ENCODE measurements around the gene RBMS1.
A peak's percentile ranks its signal among the peaks of the same experiment; 100 is the strongest.

Gene RBMS1

DNA sequence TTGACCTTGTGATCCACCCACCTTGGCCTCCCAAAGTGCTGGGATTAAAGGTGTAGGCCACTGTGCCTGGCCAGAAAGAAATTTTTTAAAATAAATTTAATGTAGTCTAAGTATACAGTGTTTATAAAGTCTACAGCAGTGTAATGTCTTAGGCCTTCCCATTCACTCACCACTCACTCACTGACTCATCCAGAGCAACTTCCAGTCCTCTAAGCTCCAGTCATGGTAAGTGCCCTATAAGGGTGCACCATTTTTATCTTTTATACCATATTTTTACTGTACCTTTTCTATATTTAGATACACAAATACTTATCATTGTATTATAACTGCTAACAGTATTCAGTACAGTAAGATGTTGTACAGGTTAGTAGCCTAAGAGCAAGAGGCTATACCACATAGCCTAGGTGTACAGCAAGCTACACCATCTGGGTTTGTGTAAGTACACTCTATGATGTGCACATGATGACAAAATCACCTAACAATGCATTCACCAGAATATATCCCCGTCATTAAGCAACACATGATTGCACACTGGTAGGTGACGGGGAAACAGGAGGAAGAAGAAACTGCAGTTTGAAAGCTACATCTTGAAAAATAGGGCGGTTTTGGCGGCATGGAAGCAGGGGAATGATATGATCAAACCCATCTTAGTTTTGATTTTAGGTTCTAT is 188.4 kb downstream of the RBMS1 start:
- no peaks in the 10 kb centered on the region for H3K9me3 Mint-ChIP-seq
- peaks cover 22% of the 10 kb centered on the region for H3K36me3 Mint-ChIP-seq
- H3K27me3 Mint-ChIP-seq = no peaks in the 10 kb centered on the region
- H3K27ac Mint-ChIP-seq = no peak overlapping the region
- H3K4me1 Mint-ChIP-seq = peaks cover 44% of the 10 kb centered on the region
- no peak overlapping the region for H3K4me3 Mint-ChIP-seq

DNA sequence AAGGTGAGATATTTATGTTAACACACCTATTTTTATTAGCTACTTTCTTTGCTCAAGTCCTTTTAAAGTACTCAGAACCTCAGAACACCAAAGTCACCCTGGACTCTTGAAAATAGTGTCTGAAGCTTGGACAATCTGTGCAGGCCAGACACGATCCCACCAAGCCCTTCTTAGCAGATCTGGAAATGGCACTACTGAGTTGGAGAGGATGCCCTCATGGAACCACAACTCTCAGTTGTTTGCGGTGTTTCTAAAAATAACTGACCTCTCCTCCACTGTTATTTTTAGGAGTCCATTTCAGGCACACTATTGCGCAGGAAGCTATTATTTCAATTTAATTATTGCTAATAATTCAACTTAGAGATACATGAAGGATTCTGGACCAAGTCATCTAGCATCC is 190.1 kb downstream of the RBMS1 start:
- H3K4me3 Mint-ChIP-seq = no peak overlapping the region
- no peak overlapping the region for H3K27ac Mint-ChIP-seq
- peaks cover 51% of the 10 kb centered on the region for H3K4me1 Mint-ChIP-seq
- peaks cover 31% of the 10 kb centered on the region for H3K36me3 Mint-ChIP-seq
- H3K9me3 Mint-ChIP-seq = no peaks in the 10 kb centered on the region
- no peaks in the 10 kb centered on the region for H3K27me3 Mint-ChIP-seq

DNA sequence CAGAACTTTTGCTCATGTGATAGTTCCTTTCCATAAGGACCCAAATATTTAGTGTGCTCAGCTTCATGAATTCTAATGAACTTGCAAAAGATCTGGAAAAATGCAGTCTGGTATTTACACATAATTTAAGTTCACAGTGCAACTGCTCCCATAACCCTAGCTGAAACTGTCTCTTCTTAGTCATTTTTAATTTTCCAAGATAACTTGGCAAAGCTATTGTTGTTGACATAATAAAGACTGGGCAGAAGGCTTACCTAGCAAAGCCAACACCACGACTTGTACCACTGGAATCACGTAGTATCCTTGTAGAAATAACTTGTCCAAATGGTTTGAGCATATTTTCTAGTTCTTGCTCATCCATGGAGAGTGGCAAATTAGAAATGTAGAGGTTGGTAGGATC is 190.5 kb downstream of the RBMS1 start:
- Mint-ChIP-seq H3K4me3 (no peak overlapping the region), H3K9me3 (no peaks in the 10 kb centered on the region), H3K27ac (peak overlapping the region; percentile 5), H3K4me1 (peaks cover 56% of the 10 kb centered on the region), H3K36me3 (peaks cover 32% of the 10 kb centered on the region), H3K27me3 (no peaks in the 10 kb centered on the region)

DNA sequence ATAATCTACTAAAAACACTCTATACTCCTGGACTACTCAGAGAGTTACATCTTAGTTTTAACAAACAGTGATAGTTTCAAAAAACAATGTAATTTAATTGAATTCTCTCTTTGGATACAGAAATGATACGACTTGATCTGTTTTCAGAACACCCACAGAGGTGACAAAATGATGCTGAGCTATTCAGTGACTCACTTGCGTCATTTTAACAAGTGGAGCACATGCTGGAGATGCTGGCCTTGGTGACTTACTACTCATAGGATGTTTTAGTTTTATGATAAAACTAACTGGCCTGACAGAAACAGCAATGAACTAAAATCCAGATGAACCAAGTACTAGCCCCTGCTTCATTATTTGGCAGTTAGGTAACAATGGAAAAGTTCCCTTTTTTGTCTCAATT is 192.2 kb downstream of the RBMS1 start:
- no peaks in the 10 kb centered on the region for H3K9me3 Mint-ChIP-seq
- peaks cover 72% of the 10 kb centered on the region for H3K4me1 Mint-ChIP-seq
- H3K27ac Mint-ChIP-seq = peak overlapping the region; percentile 30
- peaks cover 45% of the 10 kb centered on the region for H3K36me3 Mint-ChIP-seq
- H3K27me3 Mint-ChIP-seq = no peaks in the 10 kb centered on the region
- peak overlapping the region; percentile 23 for H3K4me3 Mint-ChIP-seq

DNA sequence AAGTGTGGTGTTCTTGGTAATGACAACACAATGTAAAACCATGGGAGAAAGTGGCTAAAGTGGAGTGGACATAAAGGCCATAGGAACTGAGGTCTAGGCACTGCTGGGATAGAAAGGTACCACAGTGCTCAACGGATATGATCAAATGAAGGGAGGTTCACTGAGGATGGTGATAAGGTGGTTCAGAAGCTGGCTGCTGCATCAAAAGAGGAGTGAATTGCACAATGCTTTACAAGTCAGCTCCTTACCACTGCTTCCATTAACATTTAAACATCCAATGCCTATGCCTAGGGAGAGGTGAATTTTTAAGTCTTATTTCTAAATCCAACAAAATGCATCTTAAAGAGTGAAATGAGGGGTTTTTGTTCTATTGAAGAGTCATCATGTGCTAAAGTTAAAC is 193.4 kb downstream of the RBMS1 start:
- Mint-ChIP-seq H3K4me3 (peak overlapping the region; percentile 16), H3K36me3 (peaks cover 46% of the 10 kb centered on the region), H3K27me3 (no peaks in the 10 kb centered on the region), H3K27ac (peak overlapping the region; percentile 95), H3K4me1 (peaks cover 76% of the 10 kb centered on the region), H3K9me3 (no peaks in the 10 kb centered on the region)

DNA sequence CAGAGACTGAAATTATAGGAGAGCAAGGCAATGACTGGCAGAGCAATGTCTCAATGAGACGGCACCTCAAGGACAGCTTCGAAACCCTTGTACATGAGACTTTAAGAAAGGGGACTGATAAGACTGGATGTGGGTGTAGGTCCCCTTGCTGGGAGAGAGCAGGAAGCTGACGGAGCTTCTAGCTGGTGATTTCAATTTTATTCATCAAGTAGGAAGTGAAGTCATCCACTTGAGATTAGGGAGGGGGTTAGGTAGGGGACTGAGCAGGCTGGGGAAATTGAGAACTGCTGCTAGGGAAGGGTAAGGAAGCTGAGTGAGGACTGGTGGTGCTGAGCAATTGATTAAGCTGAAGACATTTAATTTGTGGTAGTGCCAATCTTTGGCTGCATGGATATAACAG is 194.1 kb downstream of the RBMS1 start:
- Mint-ChIP-seq H3K4me1 (peaks cover 80% of the 10 kb centered on the region), H3K27me3 (no peaks in the 10 kb centered on the region), H3K9me3 (no peaks in the 10 kb centered on the region), H3K36me3 (peaks cover 45% of the 10 kb centered on the region), H3K4me3 (peak overlapping the region; percentile 16), H3K27ac (peak overlapping the region; percentile 95)

DNA sequence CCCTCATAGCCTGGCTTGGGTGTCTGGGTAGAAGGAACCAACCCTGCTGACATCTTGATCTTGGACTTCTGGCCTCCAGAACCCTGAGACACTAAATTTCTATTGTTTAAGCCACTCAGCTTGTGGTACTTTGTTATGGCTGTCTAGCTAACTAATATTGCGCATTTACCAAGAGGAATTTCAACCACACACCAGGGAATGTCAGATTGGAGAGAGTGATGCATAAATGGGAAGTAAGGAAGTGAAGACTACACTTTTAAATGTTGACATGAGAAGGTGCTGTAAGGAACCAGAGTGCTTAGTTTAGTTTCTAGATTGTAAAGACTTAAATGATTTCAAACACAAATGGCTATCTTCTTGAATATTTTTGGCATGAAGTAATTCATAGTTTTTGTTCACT is 194.6 kb downstream of the RBMS1 start:
- Mint-ChIP-seq H3K4me1 (peaks cover 86% of the 10 kb centered on the region), H3K4me3 (no peak overlapping the region), H3K9me3 (no peaks in the 10 kb centered on the region), H3K27me3 (no peaks in the 10 kb centered on the region), H3K27ac (peak overlapping the region; percentile 95), H3K36me3 (peaks cover 48% of the 10 kb centered on the region)

DNA sequence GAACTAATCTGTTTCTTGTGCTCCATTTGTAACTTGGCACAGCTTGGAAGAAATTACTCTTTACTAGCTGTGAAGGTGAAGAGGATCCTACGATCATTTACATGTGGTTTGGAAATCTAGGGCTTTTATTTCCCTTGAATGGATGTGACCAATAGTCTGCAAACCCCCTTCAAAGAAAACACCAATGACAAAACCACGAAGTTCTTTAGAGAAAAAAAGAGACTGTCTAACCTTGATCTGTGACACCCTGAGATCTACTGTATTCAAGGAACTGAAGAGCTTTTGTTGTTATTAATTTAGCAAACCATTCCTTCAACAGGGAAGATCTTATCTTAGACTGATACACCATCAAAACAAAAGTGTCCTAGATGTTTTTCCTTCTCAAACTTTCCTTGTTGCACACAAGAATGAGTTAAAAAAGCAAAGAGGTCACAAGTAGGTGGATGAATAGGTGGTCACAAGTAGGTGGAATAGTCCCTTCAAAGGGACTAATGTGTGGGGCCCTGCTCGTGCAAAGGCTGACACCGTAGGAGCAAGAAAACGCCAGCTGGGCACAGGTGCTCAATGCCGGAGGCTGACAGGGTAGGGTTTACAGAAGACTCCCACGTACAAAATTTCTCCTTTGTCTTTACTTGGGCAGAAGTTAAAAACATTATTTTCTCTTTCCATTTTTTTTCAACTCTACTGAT is 197.9 kb downstream of the RBMS1 start:
- Mint-ChIP-seq H3K36me3 (peaks cover 48% of the 10 kb centered on the region), H3K4me3 (peak overlapping the region; percentile 54), H3K4me1 (peaks cover 94% of the 10 kb centered on the region), H3K27me3 (no peaks in the 10 kb centered on the region), H3K27ac (peak overlapping the region; percentile 84), H3K9me3 (no peaks in the 10 kb centered on the region)

DNA sequence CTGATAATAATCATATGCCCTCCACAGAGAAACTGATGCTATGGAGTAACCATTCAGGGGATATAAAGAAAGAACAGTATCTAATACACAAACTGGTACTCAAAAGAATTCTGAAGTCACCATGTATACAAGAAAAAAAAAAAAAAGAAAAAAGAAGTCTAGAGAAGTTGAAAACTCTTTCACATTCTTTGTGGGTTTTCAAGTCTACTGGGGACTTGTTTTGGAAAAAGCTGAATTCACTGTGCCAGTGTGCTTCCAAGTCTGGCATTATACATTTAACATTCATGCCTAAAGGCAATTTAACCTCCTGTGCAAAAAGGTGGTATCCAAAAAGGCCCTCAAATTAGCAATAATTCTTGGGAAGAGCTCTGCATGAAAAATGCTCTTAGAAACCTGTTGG is 198.7 kb downstream of the RBMS1 start:
- Mint-ChIP-seq H3K36me3 (peaks cover 45% of the 10 kb centered on the region), H3K27ac (peak overlapping the region; percentile 84), H3K4me3 (peak overlapping the region; percentile 54), H3K9me3 (no peaks in the 10 kb centered on the region), H3K4me1 (peaks cover 88% of the 10 kb centered on the region), H3K27me3 (no peaks in the 10 kb centered on the region)

DNA sequence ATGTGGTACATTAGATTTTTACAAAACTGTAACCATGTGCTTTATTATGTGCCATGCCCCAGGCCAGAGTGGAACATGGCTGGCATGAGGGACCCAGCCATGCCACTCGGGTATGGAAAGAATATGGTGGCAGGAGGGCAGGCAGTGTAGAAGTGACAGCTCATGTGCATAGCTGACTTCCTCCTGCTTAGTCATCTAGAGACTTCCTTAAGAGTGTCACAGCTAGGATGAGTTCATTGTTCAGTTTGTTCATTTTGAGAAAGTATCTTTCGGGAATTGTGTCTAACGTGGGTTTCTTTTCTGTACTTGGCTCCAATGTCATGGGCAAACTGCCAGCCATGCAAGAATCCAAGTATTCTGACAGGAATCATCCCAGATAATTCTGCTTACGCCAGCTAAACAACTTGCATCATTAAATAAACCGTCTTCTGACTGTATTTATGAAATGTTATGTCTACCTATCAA is 199.2 kb downstream of the RBMS1 start:
- Mint-ChIP-seq H3K9me3 (no peaks in the 10 kb centered on the region), H3K36me3 (peaks cover 40% of the 10 kb centered on the region), H3K27me3 (no peaks in the 10 kb centered on the region), H3K27ac (peak overlapping the region; percentile 85), H3K4me1 (peaks cover 83% of the 10 kb centered on the region), H3K4me3 (peak overlapping the region; percentile 15)

DNA sequence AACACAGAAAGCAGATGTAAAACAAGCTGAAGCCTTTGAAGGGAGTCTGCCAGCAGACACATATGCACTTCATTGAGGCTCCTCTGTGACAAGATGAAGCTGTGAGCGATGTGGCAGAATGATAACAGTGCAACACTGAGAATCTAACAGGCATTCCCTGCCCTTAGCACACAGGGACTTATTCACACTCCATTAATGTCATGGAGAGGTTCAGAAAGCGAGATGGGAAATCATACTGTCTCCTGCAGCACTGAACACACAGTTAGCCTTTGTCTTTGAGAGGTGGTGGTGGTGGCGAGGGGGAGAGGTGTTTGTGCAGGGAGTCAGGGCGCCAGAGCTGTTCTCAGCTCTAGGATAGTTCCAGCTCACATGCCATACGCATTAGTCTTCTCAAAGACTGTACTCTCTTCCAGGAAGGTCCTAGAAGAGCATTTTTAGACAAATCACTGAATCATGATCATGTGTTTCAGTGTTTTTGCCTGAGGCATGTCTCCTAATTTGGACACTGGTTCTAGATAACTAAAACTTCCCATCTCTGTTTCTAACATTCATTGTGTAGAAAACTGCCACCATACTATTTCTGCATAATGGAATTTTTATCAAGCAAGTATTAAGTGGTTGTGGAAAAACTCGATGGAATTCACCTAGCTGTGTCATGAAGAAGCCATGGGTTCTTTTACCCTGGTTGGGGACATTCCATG is 200.1 kb downstream of the RBMS1 start:
- Mint-ChIP-seq H3K9me3 (no peaks in the 10 kb centered on the region), H3K4me1 (peaks cover 75% of the 10 kb centered on the region), H3K4me3 (no peak overlapping the region), H3K27ac (peak overlapping the region; percentile 85), H3K27me3 (no peaks in the 10 kb centered on the region), H3K36me3 (peaks cover 34% of the 10 kb centered on the region)

DNA sequence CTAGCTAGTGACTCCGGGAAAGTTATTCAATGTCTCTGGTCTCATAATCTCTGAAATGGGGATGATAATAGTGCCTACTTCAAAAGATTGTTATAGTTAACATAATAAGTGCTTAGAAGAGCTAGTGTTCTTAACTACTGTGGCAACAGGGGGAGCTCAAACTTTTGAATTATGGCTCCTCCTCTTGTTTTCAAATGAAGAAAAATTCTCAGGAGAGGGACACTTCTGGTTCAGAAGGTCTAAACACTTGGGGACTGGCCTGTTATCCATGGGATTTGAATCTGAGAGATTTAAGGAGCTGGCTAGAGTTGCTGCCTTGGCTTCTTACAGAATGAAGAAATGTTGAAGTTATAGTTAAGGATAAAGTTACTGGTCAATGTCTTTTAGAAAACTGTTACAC is 201.4 kb downstream of the RBMS1 start:
- H3K9me3 Mint-ChIP-seq = no peaks in the 10 kb centered on the region
- peaks cover 67% of the 10 kb centered on the region for H3K4me1 Mint-ChIP-seq
- H3K4me3 Mint-ChIP-seq = no peak overlapping the region
- peaks cover 26% of the 10 kb centered on the region for H3K36me3 Mint-ChIP-seq
- H3K27ac Mint-ChIP-seq = peak overlapping the region; percentile 20
- no peaks in the 10 kb centered on the region for H3K27me3 Mint-ChIP-seq

DNA sequence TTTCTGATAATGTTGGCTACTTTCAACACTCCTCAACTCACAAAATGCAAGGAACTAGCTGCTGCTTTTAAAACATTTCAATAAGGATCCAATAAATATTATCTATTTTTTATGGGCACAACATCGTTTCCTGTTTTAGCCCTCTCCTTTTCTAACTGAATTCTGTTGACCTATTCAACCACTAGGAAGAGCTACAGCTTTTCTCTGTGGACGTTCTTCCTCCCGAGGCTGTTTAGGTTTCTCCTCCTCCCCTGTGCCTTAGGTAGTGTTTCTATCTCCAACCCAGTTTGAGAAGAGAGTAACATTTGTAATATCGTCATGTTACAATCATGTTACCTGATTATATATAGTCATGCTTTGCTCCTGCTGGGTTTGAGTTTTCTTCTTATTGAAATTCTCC is 202.2 kb downstream of the RBMS1 start:
- Mint-ChIP-seq H3K4me1 (peaks cover 59% of the 10 kb centered on the region), H3K36me3 (peaks cover 21% of the 10 kb centered on the region), H3K4me3 (no peak overlapping the region), H3K9me3 (no peaks in the 10 kb centered on the region), H3K27me3 (no peaks in the 10 kb centered on the region), H3K27ac (peak overlapping the region; percentile 88)

DNA sequence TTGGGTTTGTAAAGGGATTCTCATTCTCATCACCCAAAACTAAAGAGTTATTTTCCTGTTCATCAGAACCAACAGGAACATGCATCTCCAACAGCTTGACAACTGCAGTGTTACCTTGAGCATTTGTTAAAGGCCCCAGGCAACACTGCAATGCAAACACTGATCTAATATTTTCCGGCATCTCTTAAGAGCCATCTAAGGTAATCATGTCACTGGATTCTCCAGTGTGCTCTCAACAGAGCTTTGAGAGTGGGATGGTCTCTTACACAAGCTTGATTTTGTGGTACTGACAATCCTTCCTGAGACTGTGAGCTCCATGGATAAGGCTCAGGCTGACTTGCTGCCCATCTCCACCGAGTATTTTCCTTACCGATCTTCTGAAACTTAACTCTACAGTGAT is 203.0 kb downstream of the RBMS1 start:
- Mint-ChIP-seq H3K27ac (peak overlapping the region; percentile 88), H3K4me1 (peaks cover 51% of the 10 kb centered on the region), H3K27me3 (no peaks in the 10 kb centered on the region)

DNA sequence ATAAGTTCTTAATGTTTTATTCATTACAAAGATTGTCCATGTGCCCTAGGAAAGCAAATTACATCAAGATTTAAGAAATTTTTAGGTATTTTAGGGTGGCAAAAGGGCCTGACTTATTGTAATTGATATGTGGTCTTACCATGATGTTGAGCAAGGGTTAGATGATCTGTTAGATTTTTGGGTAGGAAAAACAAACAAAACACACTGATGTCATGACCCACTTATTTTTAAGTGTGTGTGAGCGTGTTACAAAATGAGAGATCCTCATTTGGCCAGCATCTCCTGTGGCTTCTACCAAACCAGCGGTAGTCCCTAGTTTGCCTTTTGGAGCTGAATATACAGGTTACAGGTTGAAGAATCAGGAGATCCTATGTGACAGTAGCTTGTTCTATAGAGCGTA is 203.8 kb downstream of the RBMS1 start:
- H3K4me1 Mint-ChIP-seq = peaks cover 45% of the 10 kb centered on the region
- peak overlapping the region; percentile 55 for H3K27ac Mint-ChIP-seq
- H3K36me3 Mint-ChIP-seq = peaks cover 15% of the 10 kb centered on the region
- H3K27me3 Mint-ChIP-seq = no peaks in the 10 kb centered on the region
- no peaks in the 10 kb centered on the region for H3K9me3 Mint-ChIP-seq
- no peak overlapping the region for H3K4me3 Mint-ChIP-seq

More for the DNA sequence above, 203.0 kb downstream of the RBMS1 start:
- Mint-ChIP-seq H3K36me3 (peaks cover 18% of the 10 kb centered on the region), H3K4me3 (no peak overlapping the region), H3K9me3 (no peaks in the 10 kb centered on the region)

DNA sequence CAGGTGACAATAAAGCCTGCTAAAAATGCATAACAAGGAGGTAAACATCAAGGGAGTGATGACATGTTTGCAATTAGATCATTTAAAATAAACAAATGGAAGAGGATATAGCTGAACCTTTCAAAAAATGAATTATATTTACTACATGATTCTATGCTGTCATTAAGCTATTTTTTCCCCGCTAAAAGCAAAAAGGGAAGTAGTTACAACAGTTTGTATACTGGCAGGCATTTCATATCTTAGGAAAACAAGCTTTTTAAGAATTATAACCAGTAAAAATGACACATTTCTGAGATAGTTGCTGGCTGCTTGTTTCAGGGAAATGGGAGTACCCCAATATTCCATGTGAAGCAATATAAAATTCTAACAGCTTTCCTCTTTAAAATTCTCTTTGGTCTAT is 204.5 kb downstream of the RBMS1 start:
- Mint-ChIP-seq H3K36me3 (peaks cover 18% of the 10 kb centered on the region), H3K4me3 (no peak overlapping the region), H3K27ac (peak overlapping the region; percentile 81), H3K4me1 (peaks cover 45% of the 10 kb centered on the region), H3K9me3 (no peaks in the 10 kb centered on the region), H3K27me3 (no peaks in the 10 kb centered on the region)
